ENCODE data around the gene KCTD19.

Gene KCTD19

GRCh38 chr16:67282447-67282805 lies 44.1 kb downstream of the KCTD19 start:
- DNase-seq: no peak

GRCh38 chr16:67281536-67282446 lies 44.8 kb downstream of the KCTD19 start:
- no peak for DNase-seq

- no peak for DNase-seq
Measured at GRCh38 chr16:67280090-67281015, 46.2 kb downstream of the KCTD19 start.

GRCh38 chr16:67279296-67280089 lies 47.0 kb downstream of the KCTD19 start, which contains the start of gene PLEKHG4:
PLEKHG4 (plus strand) TSS chr16:67279532; CDS start chr16:67280045, 513 bp downstream.
- DNase-seq: peak; percentile 92

GRCh38 chr16:67278773-67279295 lies 47.7 kb downstream of the KCTD19 start:
- DNase-seq: peak; percentile 75

GRCh38 chr16:67277999-67278772 lies 48.4 kb downstream of the KCTD19 start:
- DNase-seq: no peak

- peak; percentile 69 for DNase-seq
Measured at GRCh38 chr16:67277294-67277998, 49.1 kb downstream of the KCTD19 start.

- DNase-seq: no peak
Measured at GRCh38 chr16:67275321-67275720, 51.2 kb downstream of the KCTD19 start.

GRCh38 chr16:67271446-67271845 lies 55.1 kb downstream of the KCTD19 start:
- DNase-seq: no peak

GRCh38 chr16:67270931-67271338 lies 55.6 kb downstream of the KCTD19 start:
- no peak for DNase-seq

GRCh38 chr16:67269766-67270165 lies 56.8 kb downstream of the KCTD19 start:
- DNase-seq: no peak

GRCh38 chr16:67268136-67268579 lies 58.4 kb downstream of the KCTD19 start:
- DNase-seq: peak; percentile 98

GRCh38 chr16:67265834-67266233 lies 60.7 kb downstream of the KCTD19 start:
- no peak for DNase-seq

GRCh38 chr16:67264866-67265265 lies 61.7 kb downstream of the KCTD19 start:
- no peak for DNase-seq

GRCh38 chr16:67264277-67264676 lies 62.3 kb downstream of the KCTD19 start:
- peak; percentile 49 for DNase-seq

GRCh38 chr16:67263201-67263600 lies 63.3 kb downstream of the KCTD19 start:
- DNase-seq: no peak

- DNase-seq: peak; percentile 85
Measured at GRCh38 chr16:67260426-67261063, 66.0 kb downstream of the KCTD19 start.

- DNase-seq: no peak
Measured at GRCh38 chr16:67259705-67260104, 66.8 kb downstream of the KCTD19 start.

GRCh38 chr16:67258161-67258835 lies 68.2 kb downstream of the KCTD19 start:
- DNase-seq: no peak

Data from hematopoietic multipotent progenitor cell treated with erythropoietin and hydrocortisone succinate and interleukin-3 and kit ligand, for 4 days (in vitro differentiated cells).